ENCODE data around the gene GRAPL. TPM values are rescaled to one million over a fixed set of nuclear protein-coding genes. Genes with fewer than 3 reads are reported as not detected.
"Not testable (repeated sequence)": the region's sequence is repeated elsewhere in the genome, so short reads cannot be mapped to it uniquely, and the experiment has no call there.

The GRAPL gene
- total RNA-seq, 1 donor from 2014 or later = 1.7 TPM

DNA sequence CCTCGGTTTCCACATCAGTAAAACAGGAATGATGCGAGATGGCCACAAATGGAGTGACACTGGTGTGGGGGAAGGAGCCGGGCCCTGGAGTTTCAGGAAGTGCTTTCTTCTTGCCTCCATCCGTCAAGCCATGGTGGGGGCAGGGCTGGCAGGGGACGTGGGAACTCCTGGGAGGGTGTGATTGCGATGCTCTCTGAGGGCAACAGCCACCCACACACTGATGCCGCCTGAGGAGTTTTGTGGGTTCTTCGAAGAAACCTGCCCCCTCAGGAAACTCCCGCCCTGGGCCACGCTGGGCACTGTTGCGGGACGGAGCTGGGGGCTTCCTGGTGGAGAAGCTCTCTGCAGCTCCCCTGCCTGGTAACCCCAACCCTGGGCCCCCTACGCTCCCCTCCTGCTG is 8.0 kb downstream of the GRAPL start:
- DNase-seq (ENCODE audit: low spot score); intact Hi-C loops (cut with DNase I): not testable (repeated sequence)

DNA sequence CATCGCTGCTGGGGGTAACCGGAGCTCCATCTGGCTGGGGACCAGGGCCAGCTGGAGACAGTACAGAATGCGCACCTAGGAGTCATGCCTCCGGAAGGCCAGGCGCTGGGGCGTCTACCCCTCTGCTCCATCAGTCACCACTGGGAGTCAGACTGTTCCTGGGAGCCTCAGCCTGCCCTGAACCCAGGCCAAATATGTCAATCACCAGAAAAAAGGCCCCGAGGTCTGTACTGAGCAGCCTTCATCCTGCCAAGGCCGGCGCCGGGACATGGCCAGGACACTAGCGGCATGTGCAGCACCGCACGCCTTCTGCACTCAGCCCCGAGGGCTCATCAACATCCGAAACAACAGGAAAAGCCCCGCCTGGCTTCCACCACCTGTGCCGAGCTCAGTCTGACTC is 8.7 kb downstream of the GRAPL start:
- intact Hi-C loops (cut with DNase I); DNase-seq (ENCODE audit: low spot score): not testable (repeated sequence)

DNA sequence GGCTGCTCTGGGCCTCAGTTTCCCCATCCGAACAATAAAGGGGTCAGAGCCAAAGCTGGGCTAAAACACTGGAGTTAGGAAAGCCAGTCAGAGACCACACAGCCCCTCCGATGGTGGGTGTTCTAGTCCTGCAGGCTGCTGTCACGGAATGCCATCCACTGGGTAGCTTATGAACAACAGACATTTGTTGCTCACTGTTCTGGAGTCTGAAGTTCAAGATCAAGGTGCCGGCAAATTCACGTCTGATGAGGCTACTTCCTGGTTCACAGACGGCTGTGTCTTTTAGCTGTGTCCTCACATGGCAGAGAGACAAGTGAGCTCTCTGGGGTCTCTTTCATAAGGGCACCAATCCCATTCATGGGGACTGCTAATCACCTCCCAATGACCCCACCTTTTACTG is 9.2 kb downstream of the GRAPL start:
- intact Hi-C loops (cut with DNase I); DNase-seq (ENCODE audit: low spot score): not testable (repeated sequence)

DNA sequence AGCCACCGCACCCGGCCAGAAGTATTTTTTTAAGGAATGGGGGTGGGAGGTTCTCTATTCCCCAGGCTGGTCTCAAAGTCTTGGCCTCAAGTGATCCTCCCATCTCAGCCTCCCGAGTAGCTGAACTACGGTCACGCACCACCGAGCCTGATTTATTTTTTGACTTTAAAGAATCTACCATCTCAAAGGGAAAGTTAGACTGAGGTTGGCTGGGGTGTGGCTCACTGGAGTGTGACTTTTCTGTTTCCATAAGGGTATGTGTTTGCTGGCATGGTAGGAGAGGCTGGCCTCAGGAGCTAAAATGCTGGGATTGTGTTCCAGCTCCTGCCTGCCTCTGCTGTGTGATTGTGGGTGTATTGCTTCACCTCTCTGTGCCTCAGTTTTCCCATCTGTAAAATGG is 10.6 kb downstream of the GRAPL start:
- DNase-seq (ENCODE audit: low spot score); intact Hi-C loops (cut with DNase I): not testable (repeated sequence)

- DNase-seq (ENCODE audit: low spot score); intact Hi-C loops (cut with DNase I): not testable (repeated sequence)
Measured at GRCh38 chr17:19141366-19142155, 14.2 kb downstream of the GRAPL start.

DNA sequence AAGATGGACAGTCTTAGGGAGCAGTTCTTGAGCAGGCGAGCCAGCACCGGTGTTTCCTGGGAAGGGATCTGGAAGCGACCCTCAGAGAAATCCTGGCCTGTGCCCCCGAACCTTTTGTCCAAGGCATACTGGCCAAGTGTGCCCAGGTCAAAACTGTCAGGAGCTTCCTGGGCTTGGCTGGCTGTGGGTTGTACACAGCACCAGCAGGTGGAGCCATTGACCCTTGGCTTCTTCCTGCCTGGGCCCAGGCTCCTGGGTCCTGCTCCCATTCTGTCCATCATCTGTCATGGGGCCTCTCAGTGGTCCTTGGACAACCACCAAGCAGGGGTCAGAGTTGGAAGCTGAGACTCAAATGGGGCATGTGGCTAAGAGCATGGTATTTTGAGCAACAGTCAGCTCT is 15.0 kb downstream of the GRAPL start:
- intact Hi-C loops (cut with DNase I); DNase-seq (ENCODE audit: low spot score): not testable (repeated sequence)

DNA sequence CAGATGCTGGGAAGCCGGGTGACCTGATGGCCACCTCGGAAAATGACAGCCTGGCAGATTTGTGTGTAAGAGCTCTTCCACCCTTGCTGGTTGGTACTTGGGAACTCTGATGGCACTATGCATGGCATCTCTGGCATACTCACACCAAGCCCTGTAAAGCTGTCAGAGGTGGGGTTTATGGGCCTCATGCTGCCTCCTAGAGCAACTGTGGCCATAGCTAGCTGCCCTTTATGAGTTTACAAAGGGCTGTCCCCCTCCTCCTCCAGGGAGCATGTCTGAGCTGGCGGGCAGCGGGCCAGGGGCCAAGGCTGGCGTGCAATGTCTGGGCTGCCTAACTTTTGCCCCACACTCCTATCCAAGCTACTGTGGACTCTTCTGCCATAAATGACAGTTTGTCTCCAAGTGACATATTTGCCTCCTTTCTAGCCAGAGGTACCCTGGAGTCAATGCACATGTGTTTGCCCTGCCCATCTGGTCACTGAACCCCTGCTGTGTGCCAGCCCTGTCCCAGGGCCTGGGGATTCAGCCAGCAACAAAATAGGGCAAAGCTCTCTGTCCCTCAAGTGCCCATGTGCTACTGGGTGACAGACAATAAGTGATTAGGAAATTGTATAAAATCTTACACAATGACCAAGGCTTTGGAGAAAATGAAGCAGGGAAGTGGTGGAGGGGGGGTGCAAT is 15.8 kb downstream of the GRAPL start:
- intact Hi-C loops (cut with DNase I); DNase-seq (ENCODE audit: low spot score): not testable (repeated sequence)

- intact Hi-C loops (cut with DNase I); DNase-seq (ENCODE audit: low spot score): not testable (repeated sequence)
Measured at GRCh38 chr17:19144373-19144772, 17.0 kb downstream of the GRAPL start.

GRCh38 chr17:19145471-19145870 is 18.1 kb downstream of the GRAPL start:
- DNase-seq (ENCODE audit: low spot score); intact Hi-C loops (cut with DNase I): not testable (repeated sequence)

GRCh38 chr17:19150678-19151615 is 23.6 kb downstream of the GRAPL start:
- not testable (repeated sequence) for DNase-seq (ENCODE audit: low spot score)

GRCh38 chr17:19157628-19158027 is 30.2 kb downstream of the GRAPL start:
- intact Hi-C loops (cut with DNase I); DNase-seq (ENCODE audit: low spot score): not testable (repeated sequence)

More at GRCh38 chr17:19150678-19151615, 23.6 kb downstream of the GRAPL start:
- intact Hi-C loops (cut with DNase I) = not testable (repeated sequence)

GRCh38 chr17:19158478-19158877 is 31.1 kb downstream of the GRAPL start:
- intact Hi-C loops (cut with DNase I); DNase-seq (ENCODE audit: low spot score): not testable (repeated sequence)

GRCh38 chr17:19158938-19159337 is 31.5 kb downstream of the GRAPL start:
- DNase-seq (ENCODE audit: low spot score); intact Hi-C loops (cut with DNase I): not testable (repeated sequence)

GRCh38 chr17:19161308-19162107 is 34.1 kb downstream of the GRAPL start:
- intact Hi-C loops (cut with DNase I) = not testable (repeated sequence)

DNA sequence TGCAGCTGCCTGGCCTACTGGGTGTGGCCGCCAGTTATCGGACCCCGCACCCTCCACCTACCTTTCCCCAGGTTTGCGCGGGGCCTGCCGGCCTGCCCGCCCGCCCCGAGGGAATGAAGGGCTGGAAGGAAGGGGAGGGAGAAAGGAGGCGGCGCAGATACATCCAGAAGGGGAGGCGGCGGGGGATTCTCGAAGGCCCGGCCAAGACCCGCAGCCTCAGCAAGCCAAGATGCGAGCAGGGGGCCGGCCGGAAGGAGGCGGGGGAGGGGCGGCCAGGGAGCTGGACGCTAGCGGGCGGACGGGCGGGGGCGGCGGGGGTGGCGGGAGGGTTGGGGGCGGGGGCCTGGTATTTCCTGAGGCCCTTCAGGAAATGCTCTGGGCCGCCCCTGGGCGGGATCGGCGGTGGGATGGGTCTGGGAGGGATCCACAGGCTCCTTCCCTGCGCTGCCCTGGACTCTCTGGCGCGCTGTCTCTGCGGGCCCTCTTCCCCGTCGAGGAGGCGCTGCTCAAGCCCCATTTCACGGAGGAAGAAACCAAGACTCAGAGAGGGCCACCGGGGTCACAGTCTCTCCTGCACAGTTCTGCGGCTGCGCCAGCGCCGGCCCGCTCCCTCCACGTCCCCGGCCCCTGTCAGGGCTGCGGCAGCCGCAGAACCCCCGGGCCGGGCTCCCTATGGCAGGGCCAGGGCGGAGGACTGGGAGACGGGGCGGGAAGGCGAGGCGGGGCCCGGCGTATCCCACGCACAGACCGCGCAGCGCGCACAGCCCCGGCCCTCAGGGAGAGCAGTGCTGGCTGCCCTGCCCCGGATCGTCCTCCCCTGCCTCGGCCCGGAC is 35.2 kb downstream of the GRAPL start:
- intact Hi-C loops (cut with DNase I); DNase-seq (ENCODE audit: low spot score): not testable (repeated sequence)

More at GRCh38 chr17:19161308-19162107, 34.1 kb downstream of the GRAPL start:
- not testable (repeated sequence) for DNase-seq (ENCODE audit: low spot score)

GRCh38 chr17:19174422-19174821 is 47.0 kb downstream of the GRAPL start:
- DNase-seq (ENCODE audit: low spot score); intact Hi-C loops (cut with DNase I): not testable (repeated sequence)

DNA sequence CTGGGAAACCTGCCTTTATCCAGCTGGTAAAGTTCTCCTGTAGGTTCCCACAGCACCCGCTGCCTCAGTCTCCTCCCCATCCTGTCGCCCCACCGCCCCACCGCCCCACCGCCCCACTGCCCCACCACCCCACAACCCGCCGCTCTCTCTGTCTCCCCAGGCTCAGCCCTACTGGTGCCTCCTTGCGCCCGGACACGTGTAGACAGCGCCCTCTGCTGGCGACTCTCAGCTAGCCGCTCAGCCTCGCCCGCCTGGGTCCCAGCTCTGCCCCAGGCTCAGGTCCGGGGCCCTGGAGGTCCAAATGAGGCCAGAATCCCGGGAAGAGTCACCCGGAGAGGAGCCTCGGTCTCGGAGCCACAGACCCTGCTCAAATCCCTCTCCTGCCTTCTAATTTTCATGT is 48.0 kb downstream of the GRAPL start:
- intact Hi-C loops (cut with DNase I) = not testable (repeated sequence)

More for the DNA sequence above, 48.0 kb downstream of the GRAPL start:
- not testable (repeated sequence) for DNase-seq (ENCODE audit: low spot score)
